GM12892 (cell line): ENCODE data around the gene CREBL2.

ENCODE experiments used
- POLR2A ChIP-seq: IDR thresholded peaks from 2 replicates; pipeline ENCODE4 v1.6.1; 2011; ENCODE audit warnings: low read depth, low read length, control low read depth
- POLR2AphosphoS5 ChIP-seq: IDR thresholded peaks from 2 replicates; pipeline ENCODE4 v1.6.1; 2011; ENCODE audit warnings: low read depth, low read length, control low read depth

DNA sequence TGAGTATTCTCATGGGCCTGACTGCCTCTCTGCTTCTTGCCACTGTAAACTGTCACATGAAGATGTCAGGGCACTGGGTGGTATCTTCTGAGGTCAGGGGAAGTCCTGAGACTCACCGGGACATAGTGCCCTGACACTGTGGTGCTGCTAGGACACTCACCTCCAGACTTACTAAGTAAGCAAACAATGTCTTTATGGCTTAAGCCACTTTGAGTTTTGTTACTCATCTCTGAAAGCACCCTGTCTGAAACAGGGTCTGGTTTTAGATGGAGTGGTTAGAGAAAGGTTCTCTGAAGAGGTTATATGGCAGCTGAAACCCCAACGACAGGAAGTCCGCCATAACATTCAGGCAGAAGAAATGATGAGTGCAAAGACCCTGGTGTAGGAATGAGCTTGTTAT is 61.6 kb downstream of the CREBL2 start:
- TF ChIP-seq POLR2A (no peak), POLR2AphosphoS5 (no peak)
